Right lung (tissue), 10 donors: ENCODE data around the gene BDKRB2. TPM values are rescaled to one million over a fixed set of nuclear protein-coding genes. Genes with fewer than 3 reads are reported as not detected.
A peak's percentile ranks its signal among the peaks of the same experiment; 100 is the strongest.

Source experiments
- DNase-seq, 2 donors: peaks; one replicate each; pipeline ENCODE4 v3.0.0-alpha.2; 2013
- long read RNA-seq, 8 donors: transcript quantifications; one replicate each; lab custom pipeline, GENCODE V29; 2026
- polyA plus RNA-seq, 5 donors: library from polyadenylated mRNA; unstranded; fragments of 120-200 nt; gene quantifications; one replicate each; pipeline versions ENCODE4 v1.2.1 to v1.2.3, GENCODE V29; 2013; ENCODE audit warnings: inconsistent platforms in 1 of 5, low replicate concordance in 1 of 5; ENCODE audit not compliant: insufficient read length in 5 of 5, insufficient read depth in 1 of 5

Gene BDKRB2
- 1 to 10 TPM in 4 of 5 donors, under 1 TPM in 1; 0.76 to 1.2 (median 1.1) TPM for polyA plus RNA-seq
- long read RNA-seq, donor 1 = 0 reads
- long read RNA-seq, donor 2 = 0 reads
- long read RNA-seq, donor 3 = 0 reads
- long read RNA-seq, donor 4 = 0 reads
- long read RNA-seq, donor 5 = 0 reads
- long read RNA-seq, donor 6 = 0 reads
- long read RNA-seq, donor 7, full-length matches to known transcripts = 1 of 1 reads
- long read RNA-seq, donor 7, partial matches to known transcripts = 0 of 1 reads
- long read RNA-seq, donor 7, other reads (novel, unspliced or antisense) = 0 of 1 reads
- long read RNA-seq, donor 8 = 0 reads

- peak; percentile 77 to 80 for DNase-seq
These were observed at the start of gene BDKRB2 for GRCh38 chr14:96204151-96205058. Gene BDKRB2 (plus strand): TSS chr14:96204839. CDS start chr14:96237108, 32,269 bp downstream.

- no peak for DNase-seq
These were observed 49.7 kb upstream of the BDKRB2 start for GRCh38 chr14:96154900-96155299.

GRCh38 chr14:96156804-96157760, 47.6 kb upstream of the BDKRB2 start:
- no peak for DNase-seq

GRCh38 chr14:96158735-96159134, 45.9 kb upstream of the BDKRB2 start:
- no peak for DNase-seq

- no peak for DNase-seq
These were observed 44.3 kb upstream of the BDKRB2 start for GRCh38 chr14:96160076-96160912.

GRCh38 chr14:96160913-96161310, 43.7 kb upstream of the BDKRB2 start:
- DNase-seq = no peak

GRCh38 chr14:96161636-96162035, 43.0 kb upstream of the BDKRB2 start:
- no peak for DNase-seq

GRCh38 chr14:96162265-96162664, 42.4 kb upstream of the BDKRB2 start:
- DNase-seq = no peak

GRCh38 chr14:96162741-96163140, 41.9 kb upstream of the BDKRB2 start:
- DNase-seq = no peak

- DNase-seq = no peak
These were observed 39.7 kb upstream of the BDKRB2 start for GRCh38 chr14:96164861-96165490.

- no peak for DNase-seq
These were observed 38.9 kb upstream of the BDKRB2 start for GRCh38 chr14:96165493-96166436.

- DNase-seq = no peak
These were observed 38.0 kb upstream of the BDKRB2 start for GRCh38 chr14:96166461-96167223.

GRCh38 chr14:96167224-96168148, 37.2 kb upstream of the BDKRB2 start:
- no peak for DNase-seq

- no peak for DNase-seq
These were observed 36.1 kb upstream of the BDKRB2 start for GRCh38 chr14:96168581-96168980.

GRCh38 chr14:96170961-96171592, 33.6 kb upstream of the BDKRB2 start:
- no peak for DNase-seq
